Neural cell (in vitro differentiated cells): ENCODE measurements around the gene DPP10. TPM values are rescaled to one million over a fixed set of nuclear protein-coding genes. Genes with fewer than 3 reads are reported as not detected.

Source experiments
- H2AFZ ChIP-seq: fragments of 200-600, 300-800 bp; sonication (generic), shearing (Covaris generic); 2 replicates; pipeline ENCODE4 v1.6.0; 2014; ENCODE audit warnings: low read depth, mild to moderate bottlenecking, antibody characterized with exemption, low read length, moderate library complexity
- H3F3A ChIP-seq: fragments of 200-600 bp; shearing (Covaris generic); 2 replicates; pipeline ENCODE4 v1.6.1; 2016; ENCODE audit warnings: mild to moderate bottlenecking, moderate library complexity, mixed read lengths, antibody characterized with exemption, low read length; ENCODE audit not compliant: insufficient read depth, poor library complexity, severe bottlenecking
- H3K27ac ChIP-seq: fragments of 200-600, 300-800 bp; sonication (generic), shearing (Covaris generic); 2 replicates; pipeline ENCODE4 v1.5.1; 2014; ENCODE audit warnings: mild to moderate bottlenecking, low read length, moderate library complexity
- H3K27me3 ChIP-seq: fragments of 300-800, 200-600 bp; sonication (generic), shearing (Covaris generic); 2 replicates; pipeline ENCODE4 v1.6.0; 2014; ENCODE audit warnings: mild to moderate bottlenecking, low read depth, low read length, moderate library complexity; ENCODE audit not compliant: insufficient read depth
- H3K36me3 ChIP-seq: fragments of 300-800, 200-600 bp; sonication (generic), shearing (Covaris generic); 2 replicates; pipeline ENCODE4 v1.5.1; 2014; ENCODE audit warnings: mild to moderate bottlenecking, antibody characterized with exemption, low read length, moderate library complexity; ENCODE audit not compliant: insufficient read depth
- H3K4me2 ChIP-seq: fragments of 300-800, 200-600 bp; sonication (generic), shearing (Covaris generic); 2 replicates; pipeline ENCODE4 v1.6.0; 2014; ENCODE audit warnings: mild to moderate bottlenecking, low read length
- H3K4me3 ChIP-seq: fragments of 300-800, 200-600 bp; sonication (generic), shearing (Covaris generic); 2 replicates; pipeline ENCODE4 v1.5.1; 2014; ENCODE audit warnings: mild to moderate bottlenecking, low read length, moderate library complexity
- H3K79me2 ChIP-seq: fragments of 200-600 bp; shearing (Covaris generic); replicated peaks from 2 replicates; pipeline ENCODE4 v1.6.0; 2014; ENCODE audit warnings: mild to moderate bottlenecking, low read length, moderate library complexity; ENCODE audit not compliant: insufficient read depth
- H3K9ac ChIP-seq: fragments of 300-800, 200-600 bp; sonication (generic), shearing (Covaris generic); 2 replicates; pipeline ENCODE4 v1.6.1; 2016; ENCODE audit warnings: mild to moderate bottlenecking, low read length, mixed read lengths
- H3K9me2 ChIP-seq: fragments of 200-600 bp; shearing (Covaris generic); 2 replicates; pipeline ENCODE4 v1.6.1; 2016; ENCODE audit warnings: mild to moderate bottlenecking, low read length, mixed read lengths; ENCODE audit not compliant: insufficient read depth
- H3K9me3 ChIP-seq: fragments of 200-600, 300-800 bp; sonication (generic), shearing (Covaris generic); 2 replicates; pipeline ENCODE4 v1.6.1; 2016; ENCODE audit warnings: mild to moderate bottlenecking, mixed run types, low read length, moderate library complexity, mixed read lengths
- H4K20me1 ChIP-seq: fragments of 200-600 bp; shearing (Covaris generic); 2 replicates; pipeline ENCODE4 v1.6.1; 2016; ENCODE audit warnings: mild to moderate bottlenecking, mixed run types; ENCODE audit not compliant: insufficient read depth
- CTCF ChIP-seq: fragments of 450-650 bp; IDR thresholded peaks from 2 replicates; pipeline ENCODE4 v1.5.1; 2014; ENCODE audit warnings: antibody characterized with exemption, mild to moderate bottlenecking, moderate library complexity; ENCODE audit not compliant: poor library complexity, severe bottlenecking
- EP300 ChIP-seq: fragments of 450-650 bp; conservative IDR thresholded peaks from 2 replicates; pipeline ENCODE4 v1.6.1; 2014; ENCODE audit warnings: antibody characterized with exemption, mild to moderate bottlenecking, moderate library complexity; ENCODE audit not compliant: poor library complexity, severe bottlenecking
- EZH2 ChIP-seq: fragments of 200-600, 300-800 bp; shearing (Covaris generic), sonication (generic); IDR thresholded peaks from 2 replicates; pipeline ENCODE4 v1.6.1; 2014; ENCODE audit warnings: antibody characterized with exemption, low read length, borderline replicate concordance, mild to moderate bottlenecking; ENCODE audit not compliant: insufficient read depth, poor library complexity, severe bottlenecking
- MXI1 ChIP-seq: fragments of 450-650 bp; conservative IDR thresholded peaks from 2 replicates; pipeline ENCODE4 v1.6.1; 2014; ENCODE audit warnings: antibody characterized with exemption, mild to moderate bottlenecking; ENCODE audit not compliant: poor library complexity, severe bottlenecking
- POLR2AphosphoS5 ChIP-seq: IDR thresholded peaks from 2 replicates; pipeline ENCODE4 v1.6.1; 2012
- RAD21 ChIP-seq: fragments of 450-650 bp; conservative IDR thresholded peaks from 2 replicates; pipeline ENCODE4 v1.6.1; 2014; ENCODE audit warnings: antibody characterized with exemption, mild to moderate bottlenecking, moderate library complexity
- REST ChIP-seq: IDR thresholded peaks from 2 replicates; pipeline ENCODE4 v1.6.1; 2012; ENCODE audit warnings: borderline replicate concordance
- SMC3 ChIP-seq: fragments of 450-650 bp; conservative IDR thresholded peaks from 2 replicates; pipeline ENCODE4 v1.6.1; 2014; ENCODE audit warnings: antibody characterized with exemption, mild to moderate bottlenecking, moderate library complexity; ENCODE audit not compliant: poor library complexity
- TAF1 ChIP-seq: IDR thresholded peaks from 2 replicates; pipeline ENCODE4 v1.6.1; 2012; ENCODE audit warnings: low read depth
- polyA plus RNA-seq: library from polyadenylated mRNA; depleted of rRNA; stranded (reverse); fragments of >200 nt; gene quantifications from 2 replicates; pipeline ENCODE4 v1.2.3, GENCODE V29; 2014

DPP10 gene
- polyA plus RNA-seq, 1 donor from 2014 or later: 13.9 TPM

- Histone ChIP-seq H3K27me3 (no peaks in the 10 kb centered on the region), H2AFZ (no peak overlapping the region), H3K36me3 (no peaks in the 10 kb centered on the region), H3K9ac (no peak overlapping the region), H3K9me3 (no peaks in the 10 kb centered on the region), H3K9me2 (no peaks in the 10 kb centered on the region), H3F3A (no peaks in the 10 kb centered on the region), H3K27ac (no peak overlapping the region), H3K4me2 (no peak overlapping the region), H4K20me1 (no peaks in the 10 kb centered on the region), H3K79me2 (no peaks in the 10 kb centered on the region), H3K4me3 (no peak overlapping the region)
- no peak for TF ChIP-seq REST
Observed at GRCh38 chr2:115196587-115196986, 754.1 kb downstream of the DPP10 start.

GRCh38 chr2:115199966-115200365 is 757.5 kb downstream of the DPP10 start:
- no peak overlapping the region for H3K4me2 ChIP-seq
- TF ChIP-seq RAD21 (no peak), REST (no peak), SMC3 (no peak), MXI1 (no peak), EZH2 (no peak), POLR2AphosphoS5 (no peak), EP300 (no peak), CTCF (no peak), TAF1 (no peak)
- H2AFZ ChIP-seq: no peak overlapping the region
- no peak overlapping the region for H3K27ac ChIP-seq
- H3K9me3 ChIP-seq: no peaks in the 10 kb centered on the region
- H3K9me2 ChIP-seq: no peaks in the 10 kb centered on the region
- H4K20me1 ChIP-seq: no peaks in the 10 kb centered on the region
- no peaks in the 10 kb centered on the region for H3K36me3 ChIP-seq
- H3K9ac ChIP-seq: no peak overlapping the region
- no peaks in the 10 kb centered on the region for H3F3A ChIP-seq
- no peaks in the 10 kb centered on the region for H3K79me2 ChIP-seq
- H3K4me3 ChIP-seq: no peak overlapping the region
- no peaks in the 10 kb centered on the region for H3K27me3 ChIP-seq
